Activated CD4-positive, alpha-beta T cell treated with anti-CD3 and anti-CD28 coated beads, Interleukin-2, amount 50 U/mL, for 4 hours (primary cell): ENCODE data around the gene GSDMA.

Source experiments
- DNase-seq, 2 experiments: peaks; one replicate each; pipeline ENCODE4 v3.0.0-alpha.2; 2020

Gene GSDMA

GRCh38 chr17:40023590-40024292 lies 60.9 kb downstream of the GSDMA start:
- DNase-seq = no peak

GRCh38 chr17:40024901-40025300 lies 62.1 kb downstream of the GSDMA start:
- no peak for DNase-seq

GRCh38 chr17:40025559-40025958 lies 62.8 kb downstream of the GSDMA start:
- DNase-seq = no peak

- DNase-seq = peak; percentile 24 to 35
Observed at GRCh38 chr17:40025991-40026815, 63.4 kb downstream of the GSDMA start.

- DNase-seq = peak; percentile 66 to 67
Observed at GRCh38 chr17:40026816-40027613, 64.2 kb downstream of the GSDMA start.
